ENCODE data around the gene THYN1.

DNA sequence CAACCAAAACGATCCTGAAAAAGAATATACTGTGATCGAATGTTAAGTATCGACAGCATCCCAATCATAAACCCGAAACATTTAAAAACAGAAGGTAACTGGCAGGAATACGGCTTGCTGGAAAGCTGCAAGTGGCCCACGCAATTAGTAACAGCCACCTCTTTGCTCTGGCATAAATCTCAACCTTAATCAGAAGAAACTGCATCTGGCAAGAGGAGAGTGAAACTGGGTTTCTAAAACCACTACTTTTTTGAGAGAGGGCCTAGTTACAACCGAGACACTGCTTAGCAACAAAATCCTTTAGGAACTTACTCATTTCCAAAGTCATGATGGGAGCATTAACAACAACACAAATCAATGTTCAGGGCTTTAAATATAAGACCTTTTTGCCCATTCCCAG, 37.3 kb downstream of the THYN1 start:
- TF ChIP-seq GATA2 (IDR thresholded peaks at IDR 0.05; ENCODE audit: low read depth, low read length) (no peak), GATA3 (IDR thresholded peaks at IDR 0.05; ENCODE audit: low read depth, low read length) (no peak)
